ENCODE measurements around the gene GRK2.

- TF ChIP-seq SMC3 (conservative IDR thresholded peaks at IDR 0.05; ENCODE audit: insufficient read depth, low read depth, low read length) (no peak), POLR2A (conservative IDR thresholded peaks at IDR 0.05) (no peak), ZBTB17 (CRISPR knock-in tag; IDR thresholded peaks at IDR 0.05) (no peak), CTCF (IDR thresholded peaks at IDR 0.05 in 2 of 3, conservative IDR thresholded peaks at IDR 0.05 in 1 of 3; ENCODE audit: insufficient read depth in 2 of 3, low read depth in 1 of 3, low read length in 3 of 3) (no peak), CHD2 (IDR thresholded peaks at IDR 0.05; ENCODE audit: low read depth, low read length) (no peak), JUNB (CRISPR knock-in tag; conservative IDR thresholded peaks at IDR 0.05) (no peak), CREM (IDR thresholded peaks at IDR 0.05; ENCODE audit: low read depth) (no peak), RAD21 (CRISPR knock-in tag; conservative IDR thresholded peaks at IDR 0.05 in 1 of 2, IDR thresholded peaks at IDR 0.05 in 1 of 2) (no peak)
Observed at GRCh38 chr11:67310246-67311050, 44.2 kb downstream of the GRK2 start.

Data from K562 (cell line).